ENCODE results near the gene CDK4.

CDK4 gene

DNA sequence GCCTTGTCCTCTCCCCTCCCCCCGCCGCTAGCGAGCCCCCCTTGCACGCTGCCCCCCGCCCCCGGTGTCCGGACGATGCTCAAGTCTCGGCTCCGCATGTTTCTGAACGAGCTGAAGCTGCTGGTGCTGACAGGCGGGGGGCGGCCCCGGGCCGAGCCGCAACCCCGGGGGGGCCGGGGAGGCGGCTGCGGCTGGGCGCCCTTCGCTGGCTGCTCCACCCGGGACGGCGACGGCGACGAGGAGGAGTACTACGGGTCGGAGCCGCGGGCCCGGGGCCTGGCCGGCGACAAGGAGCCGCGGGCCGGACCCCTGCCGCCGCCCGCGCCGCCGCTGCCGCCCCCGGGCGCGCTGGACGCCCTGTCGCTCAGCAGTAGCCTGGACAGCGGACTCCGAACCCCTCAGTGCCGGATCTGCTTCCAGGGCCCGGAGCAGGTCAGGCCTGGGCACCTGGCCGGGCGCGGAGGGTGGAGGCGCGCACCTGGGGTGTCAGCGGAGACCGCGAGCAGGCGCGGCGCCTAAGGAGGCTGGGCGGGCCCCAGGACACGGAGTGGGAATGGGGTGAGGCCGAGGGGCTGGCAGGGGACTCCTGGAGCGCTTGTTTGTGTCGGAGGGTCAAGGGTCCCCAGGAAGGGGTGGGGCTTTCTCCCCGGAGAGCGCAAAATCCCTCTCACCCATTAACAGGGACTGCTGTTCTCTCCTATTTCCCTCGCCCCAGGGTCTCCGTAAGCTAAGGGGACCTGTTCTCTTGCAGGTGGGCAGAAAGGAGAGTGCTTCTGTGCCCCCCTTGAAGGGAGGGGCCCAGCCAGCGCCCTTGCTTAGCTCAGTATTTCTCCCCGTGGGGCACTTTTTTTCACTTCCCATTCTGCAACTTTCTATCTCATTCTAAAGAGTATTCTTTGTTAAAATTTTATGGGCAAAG is 3.6 kb upstream of the CDK4 start:
- no peak for DNase-seq (ENCODE audit: low spot score)

DNA sequence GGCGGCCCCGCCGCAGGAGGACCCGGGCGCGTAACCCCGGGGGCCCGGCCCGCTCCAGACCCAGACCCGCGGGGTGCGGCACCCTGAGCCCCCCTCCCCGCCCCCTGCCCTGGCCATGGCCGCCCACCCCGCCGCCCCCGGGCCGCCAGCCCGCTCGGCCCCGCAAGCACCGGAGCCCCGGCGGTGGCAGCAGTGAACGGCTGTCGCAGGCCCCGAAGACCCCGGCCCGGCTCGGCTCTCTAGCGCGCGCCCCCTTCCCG is 3.0 kb upstream of the CDK4 start:
- DNase-seq (ENCODE audit: low spot score) = no peak

DNA sequence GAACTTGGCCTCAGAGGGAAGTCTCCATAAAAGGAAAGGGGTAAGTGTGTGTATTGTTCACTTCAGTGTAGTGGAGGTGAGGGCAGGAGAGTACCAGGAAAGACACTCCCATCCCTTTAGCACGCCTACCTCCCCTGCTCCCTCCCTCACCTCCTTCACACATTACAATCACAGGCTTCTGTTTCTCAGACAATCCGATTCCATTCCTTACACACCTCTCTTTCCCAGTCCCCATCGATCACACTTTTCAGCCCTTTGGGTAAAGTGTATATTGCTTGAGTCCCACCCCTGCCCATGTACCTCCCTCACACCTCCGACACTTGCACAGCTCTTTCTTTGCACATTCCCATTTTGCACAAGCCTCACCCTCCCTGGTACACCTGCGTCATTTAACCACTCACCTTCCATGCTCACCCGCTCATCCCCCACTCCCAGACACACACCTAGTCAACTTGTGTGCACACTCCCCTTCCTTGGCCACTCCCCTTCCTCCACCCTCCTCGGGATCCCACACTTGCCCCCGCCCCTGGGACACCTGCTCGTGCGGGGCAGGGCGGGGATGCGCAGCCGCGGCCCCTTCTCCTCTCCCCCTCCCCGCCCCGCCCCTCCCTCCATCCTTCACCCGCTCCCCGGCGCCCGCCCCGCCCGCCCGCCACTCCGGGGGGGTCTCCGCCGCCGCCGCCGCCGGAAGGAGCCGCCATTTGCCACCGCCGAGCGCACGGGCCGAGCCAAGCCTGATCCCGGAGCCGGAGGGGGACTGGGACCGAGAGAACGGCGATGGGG is 2.5 kb upstream of the CDK4 start, which contains the start of gene MARCHF9:
TSS of gene MARCHF9 (plus strand) at position 693 of the 783 bp plus-strand sequence. CDS start 426 bp downstream, outside the sequence.
- DNase-seq (ENCODE audit: low spot score) = peak; percentile 83

DNA sequence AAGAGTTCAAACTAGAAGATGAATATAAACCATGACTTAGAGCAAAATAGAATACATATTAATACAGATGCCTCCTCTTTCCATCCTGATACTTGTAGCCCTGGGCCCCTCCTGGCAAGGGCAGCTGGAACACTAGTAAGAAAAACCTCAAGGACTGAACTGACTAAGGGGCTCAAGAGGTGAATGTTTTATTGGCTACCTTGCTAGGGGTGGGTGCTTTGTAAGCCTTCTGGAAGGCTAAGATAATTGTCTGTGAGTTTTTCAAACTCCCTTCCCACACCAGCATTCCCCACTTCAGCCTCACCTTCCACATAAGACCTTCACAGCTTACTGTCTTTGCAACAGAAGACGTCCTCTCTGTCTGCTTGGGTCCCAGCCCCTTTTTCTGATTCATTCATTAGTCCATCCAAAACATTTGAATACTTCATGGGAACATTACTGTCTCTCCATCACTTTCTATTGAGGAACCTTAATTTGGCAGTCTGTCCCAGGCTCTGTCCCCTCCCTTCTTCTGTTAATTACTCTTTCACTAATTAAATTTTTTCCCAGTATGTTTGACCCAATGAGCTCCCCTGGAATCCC is 1.7 kb upstream of the CDK4 start:
- no peak for DNase-seq (ENCODE audit: low spot score)

DNA sequence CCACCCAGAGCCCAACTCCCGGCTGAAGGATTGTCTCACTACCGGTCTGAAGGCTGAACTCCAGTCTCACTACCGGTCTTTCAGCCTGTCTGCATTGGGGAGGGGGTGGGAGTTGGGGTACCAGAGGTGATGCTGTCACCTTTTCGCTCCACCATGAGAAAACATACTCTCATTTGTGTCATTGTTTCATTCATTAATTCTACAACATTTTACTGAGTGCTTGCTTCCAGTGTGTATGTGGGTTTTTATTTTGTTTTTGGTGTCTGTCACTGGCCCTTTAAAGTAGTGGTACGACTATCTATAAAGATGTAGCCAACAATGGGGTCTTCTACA is 524 bp upstream of the CDK4 start:
- no peak for DNase-seq (ENCODE audit: low spot score)

DNA sequence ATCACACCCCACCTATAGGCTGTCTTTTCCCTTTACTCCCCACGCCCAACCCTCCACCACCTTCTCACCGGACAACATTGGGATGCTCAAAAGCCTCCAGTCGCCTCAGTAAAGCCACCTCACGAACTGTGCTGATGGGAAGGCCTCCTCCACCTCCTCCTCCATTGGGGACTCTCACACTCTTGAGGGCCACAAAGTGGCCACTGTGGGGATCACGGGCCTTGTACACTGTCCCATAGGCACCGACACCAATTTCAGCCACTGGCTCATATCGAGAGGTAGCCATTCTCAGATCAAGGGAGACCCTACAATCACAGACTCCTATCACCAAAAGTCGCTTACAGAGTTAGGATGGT is 700 bp downstream of the CDK4 start:
- no peak for DNase-seq (ENCODE audit: low spot score)

DNA sequence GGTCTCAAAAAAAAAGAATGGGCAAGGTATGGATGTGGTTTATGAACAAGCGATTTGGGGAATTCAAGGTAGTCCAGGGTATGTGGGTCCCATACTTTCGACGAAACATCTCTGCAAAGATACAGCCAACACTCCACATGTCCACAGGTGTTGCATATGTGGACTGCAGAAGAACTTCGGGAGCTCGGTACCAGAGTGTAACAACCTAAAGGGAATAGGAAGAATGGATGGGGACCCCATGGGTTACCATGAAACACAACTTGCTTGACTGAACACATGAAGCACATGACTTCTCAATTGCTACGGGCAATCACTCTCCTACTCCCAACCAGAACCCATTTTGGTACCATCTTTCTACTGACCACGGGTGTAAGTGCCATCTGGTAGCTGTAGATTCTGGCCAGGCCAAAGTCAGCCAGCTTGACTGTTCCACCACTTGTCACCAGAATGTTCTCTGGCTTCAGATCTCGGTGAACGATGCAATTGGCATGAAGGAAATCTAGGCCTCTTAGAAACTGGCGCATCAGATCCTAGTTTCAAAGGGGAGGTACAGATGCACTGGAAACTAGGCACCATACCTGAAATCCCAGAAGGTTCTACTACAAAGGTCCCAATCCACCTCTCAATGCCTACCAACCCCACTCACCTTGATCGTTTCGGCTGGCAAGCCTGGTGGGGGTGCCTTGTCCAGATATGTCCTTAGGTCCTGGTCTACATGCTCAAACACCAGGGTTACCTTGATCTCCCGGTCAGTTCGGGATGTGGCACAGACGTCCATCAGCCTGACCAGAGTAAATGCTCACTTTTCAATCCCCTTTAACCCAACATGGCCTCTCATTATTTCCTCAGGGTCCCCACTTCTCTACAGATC is 1.3 kb downstream of the CDK4 start:
- no peak for DNase-seq (ENCODE audit: low spot score)

DNA sequence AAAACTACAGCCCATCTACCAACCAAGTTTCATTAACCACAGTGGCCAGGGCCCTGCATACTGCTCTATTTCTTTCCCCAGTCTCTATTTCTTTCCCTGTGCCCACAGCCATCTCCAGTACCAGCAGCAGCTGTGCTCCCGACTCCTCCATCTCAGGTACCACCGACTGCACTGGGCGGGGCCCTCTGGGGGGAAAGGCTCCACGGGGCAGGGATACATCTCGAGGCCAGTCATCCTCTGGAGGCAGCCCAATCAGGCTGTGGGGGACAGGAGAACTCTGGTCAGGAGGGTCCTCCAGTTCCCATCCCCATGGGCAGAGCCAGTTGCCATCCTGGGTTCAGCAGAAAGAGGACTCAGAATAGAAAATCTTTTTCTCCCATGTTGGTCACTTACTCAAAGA is 3.0 kb downstream of the CDK4 start:
- DNase-seq (ENCODE audit: low spot score) = no peak

DNA sequence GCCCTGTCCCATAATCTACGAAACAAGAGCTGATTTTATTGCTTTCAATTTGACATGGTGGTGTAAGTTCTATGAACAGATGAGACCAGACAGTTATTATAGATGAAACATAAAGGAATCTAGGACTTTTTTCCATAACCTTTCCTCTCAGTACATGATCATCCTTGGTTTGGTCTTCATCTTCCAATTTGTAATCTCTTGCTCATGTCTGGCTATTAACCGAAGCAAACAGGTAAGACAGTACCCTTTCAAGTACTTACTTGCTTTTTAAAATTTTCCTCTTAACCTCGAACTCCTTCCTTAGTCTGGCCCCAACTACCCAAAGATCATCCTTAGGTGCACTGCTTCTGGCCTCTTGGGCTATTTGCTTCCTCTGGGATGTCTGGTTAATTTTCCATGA is 6.1 kb downstream of the CDK4 start:
- no peak for DNase-seq (ENCODE audit: low spot score)

DNA sequence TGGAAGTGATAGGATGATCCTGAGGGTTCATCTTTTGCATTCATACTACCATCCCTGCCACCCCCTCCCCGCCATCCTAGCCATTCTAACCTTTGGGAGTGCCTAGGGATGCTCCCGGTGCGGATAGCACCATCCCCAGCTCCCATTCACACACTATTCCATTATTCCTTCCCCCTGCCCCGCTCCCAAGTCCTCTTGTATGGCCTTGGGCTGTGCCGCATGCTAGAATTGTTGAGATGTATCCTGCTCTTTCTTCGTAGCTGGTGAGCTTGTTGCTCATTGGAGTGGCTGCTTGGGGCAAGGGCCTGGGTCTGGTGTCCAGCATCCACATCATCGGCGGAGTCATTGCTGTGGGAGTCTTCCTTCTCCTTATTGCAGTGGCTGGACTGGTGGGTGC is 6.6 kb downstream of the CDK4 start:
- DNase-seq (ENCODE audit: low spot score) = no peak

DNA sequence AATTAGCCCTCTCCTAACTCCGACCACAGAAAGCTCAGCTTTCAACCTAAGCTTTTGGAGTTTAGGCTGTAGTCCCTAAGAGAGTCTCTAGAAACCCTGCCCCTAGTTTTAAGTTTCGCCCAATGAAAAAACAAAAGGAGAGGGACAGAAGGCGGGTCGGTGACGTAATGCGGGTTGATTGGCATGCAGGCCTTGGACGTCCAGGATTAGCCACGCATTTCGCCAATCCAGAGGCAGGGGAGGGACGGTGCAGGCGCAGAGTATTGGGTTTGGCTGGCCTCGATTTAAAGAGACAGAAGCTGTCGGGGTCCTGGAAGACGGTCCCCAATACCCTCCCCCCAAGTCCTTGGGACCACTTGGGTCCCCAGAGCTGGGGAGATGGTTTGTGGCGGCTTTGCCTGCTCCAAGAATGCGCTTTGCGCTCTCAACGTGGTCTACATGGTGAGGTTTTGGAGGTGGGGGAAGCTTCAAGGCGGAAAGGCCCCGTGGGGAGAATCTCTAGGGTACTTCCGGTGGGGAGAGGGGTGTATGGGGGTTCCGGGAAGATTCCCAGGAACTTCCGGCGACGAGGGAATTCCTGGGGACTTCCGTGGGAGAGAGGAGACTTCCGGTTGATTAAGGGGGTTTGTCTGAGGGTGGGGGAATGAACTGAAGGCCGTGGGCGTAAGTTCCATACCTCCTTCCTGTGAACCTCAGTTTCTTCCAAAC is 7.2 kb downstream of the CDK4 start, which contains the start of gene TSPAN31:
TSS of gene TSPAN31 (plus strand) at position 263 of the 708 bp plus-strand sequence. CDS start at position 379, 116 bp downstream.
- peak; percentile 99 for DNase-seq (ENCODE audit: low spot score)

DNA sequence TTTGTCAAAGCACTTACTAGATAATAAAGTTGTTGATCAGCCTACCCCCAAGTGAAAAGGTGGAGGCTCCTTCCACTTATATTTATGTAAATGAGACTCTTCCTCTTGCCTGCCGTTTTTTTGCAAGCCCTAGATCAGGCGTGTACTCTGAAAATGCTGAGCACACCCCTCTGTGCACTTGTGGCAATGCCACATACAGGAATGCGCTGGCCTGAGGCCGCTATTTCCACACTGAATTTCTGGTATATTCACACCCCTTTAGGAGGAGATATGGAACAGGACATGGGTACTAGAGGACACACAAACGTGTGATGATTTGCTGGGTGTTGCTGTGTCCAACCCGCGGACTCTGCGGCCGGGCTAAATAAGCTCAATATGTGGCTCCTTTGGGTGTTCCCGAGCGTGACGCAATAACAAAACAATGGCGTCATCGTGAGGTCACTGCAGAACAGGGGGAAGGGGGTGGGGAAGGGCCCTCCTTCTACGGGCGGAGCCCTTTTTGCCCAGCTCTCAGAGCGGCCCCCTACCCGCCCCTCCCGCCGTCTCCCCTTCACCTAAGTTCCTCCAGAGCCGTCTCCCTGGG is 7.8 kb downstream of the CDK4 start:
- DNase-seq (ENCODE audit: low spot score) = peak; percentile 72

DNA sequence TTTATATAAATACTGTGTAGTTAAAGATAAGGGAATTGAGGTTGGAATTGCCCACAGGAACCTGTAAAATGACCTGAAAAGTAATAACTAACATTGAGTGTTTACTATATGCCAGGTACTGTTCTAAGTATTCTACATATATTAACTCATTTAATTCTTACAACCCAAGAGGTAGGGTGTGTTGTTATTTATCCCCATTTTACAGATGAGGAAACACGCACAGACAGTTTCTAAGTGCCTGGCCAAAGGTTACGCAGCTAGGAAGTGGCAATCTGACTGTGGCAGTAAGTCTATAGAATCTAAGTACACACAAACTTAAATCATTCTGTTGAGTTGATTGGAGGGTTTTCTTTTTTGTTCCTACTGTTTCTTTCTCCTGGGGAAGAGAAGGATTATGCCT is 8.3 kb downstream of the CDK4 start:
- no peak for DNase-seq (ENCODE audit: low spot score)

DNA sequence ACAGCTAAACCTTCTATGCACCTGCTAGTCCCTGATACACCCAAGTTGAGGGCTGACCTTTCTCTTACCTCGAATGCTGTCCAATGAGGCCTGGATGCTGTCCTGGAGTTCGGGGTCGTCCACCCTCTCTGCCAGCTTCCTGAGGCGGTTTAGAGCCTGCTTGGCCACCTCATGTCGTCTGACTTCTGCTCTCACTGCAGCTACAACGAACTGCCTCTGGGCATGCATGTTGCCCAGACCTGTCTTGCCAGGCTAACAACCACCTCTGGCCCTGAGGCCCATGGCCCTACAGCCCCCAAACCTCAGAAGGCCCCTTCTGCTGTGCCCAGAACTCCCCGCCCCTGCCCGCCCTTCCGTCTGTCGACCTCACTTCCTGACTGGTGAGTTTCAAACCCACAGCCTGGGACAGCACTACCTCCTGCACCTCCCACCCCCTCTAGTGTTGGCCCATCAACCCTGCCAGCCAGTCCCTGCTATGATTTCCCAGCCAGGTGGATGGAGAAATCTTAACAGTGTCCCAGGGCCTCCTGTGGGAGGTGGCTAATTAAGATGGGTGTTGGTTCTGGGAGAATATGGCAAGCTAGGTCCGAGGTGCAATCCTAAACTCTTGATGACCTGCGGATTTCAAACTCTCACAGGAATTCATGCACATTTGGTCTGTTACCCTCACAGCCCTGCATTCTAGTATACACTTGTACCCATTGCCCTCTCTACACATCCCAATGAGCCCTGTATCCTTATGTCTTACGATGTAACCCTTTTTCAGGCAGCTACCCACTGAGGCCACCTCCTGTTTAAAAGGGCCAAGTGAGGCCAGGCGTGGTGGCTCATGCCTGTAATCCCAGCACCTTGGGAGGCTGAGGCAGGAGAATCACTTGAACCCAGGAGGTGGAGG is 10.0 kb downstream of the CDK4 start:
- DNase-seq (ENCODE audit: low spot score) = no peak

DNA sequence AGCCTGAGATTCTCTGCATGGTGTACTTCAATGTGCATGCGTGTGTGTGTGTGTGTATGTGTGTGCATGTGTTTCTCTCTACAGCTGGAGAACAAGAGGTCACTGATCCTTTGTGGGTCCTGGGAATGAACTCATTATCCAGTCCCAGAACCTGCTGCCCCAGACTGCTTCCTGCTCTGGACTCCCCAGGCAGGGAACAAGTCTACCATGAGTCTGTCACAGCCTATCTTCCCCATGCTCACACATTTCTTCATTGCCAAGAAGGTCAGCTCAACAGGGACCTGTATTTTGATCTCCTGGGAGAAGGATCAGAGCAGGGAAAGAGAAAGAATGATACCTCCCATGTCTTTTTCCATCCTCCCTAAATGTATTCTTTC is 10.7 kb downstream of the CDK4 start:
- no peak for DNase-seq (ENCODE audit: low spot score)

DNA sequence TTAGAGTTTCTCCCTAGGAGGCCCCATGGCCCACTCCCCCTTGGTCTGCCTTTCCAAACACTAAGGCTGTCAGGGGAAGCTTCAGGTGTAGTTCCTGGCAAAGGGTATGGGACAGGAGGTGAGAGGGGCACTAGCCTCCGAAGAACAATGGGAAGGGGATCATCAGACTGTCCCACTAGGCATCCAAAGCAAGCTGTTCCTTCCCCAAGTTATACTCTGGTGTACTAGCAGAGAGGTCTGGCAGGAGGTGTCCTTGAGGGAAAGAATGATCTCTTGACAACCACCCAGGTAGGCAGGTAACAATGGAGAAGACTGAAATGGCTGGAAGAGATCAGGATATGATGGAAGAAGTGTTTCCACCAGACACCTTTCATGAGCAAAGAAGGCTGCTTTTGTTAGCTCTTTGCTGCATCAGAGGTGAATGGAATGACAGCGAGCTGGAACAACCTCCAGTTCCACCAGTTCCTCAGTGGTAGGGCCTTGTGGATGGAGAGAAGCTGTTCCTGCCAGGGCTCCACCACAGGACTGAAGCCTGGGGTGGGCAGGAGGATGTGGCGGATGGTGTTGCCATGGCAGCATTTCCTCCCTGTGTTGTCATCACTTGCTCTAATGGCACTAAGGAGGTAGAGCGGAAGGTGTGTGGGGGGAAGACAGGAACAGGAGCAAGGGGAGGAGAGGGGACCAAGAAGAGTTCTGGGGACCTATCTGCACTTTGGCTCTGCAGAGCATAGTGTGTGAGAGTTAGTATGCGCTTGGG is 11.3 kb downstream of the CDK4 start:
- no peak for DNase-seq (ENCODE audit: low spot score)

DNA sequence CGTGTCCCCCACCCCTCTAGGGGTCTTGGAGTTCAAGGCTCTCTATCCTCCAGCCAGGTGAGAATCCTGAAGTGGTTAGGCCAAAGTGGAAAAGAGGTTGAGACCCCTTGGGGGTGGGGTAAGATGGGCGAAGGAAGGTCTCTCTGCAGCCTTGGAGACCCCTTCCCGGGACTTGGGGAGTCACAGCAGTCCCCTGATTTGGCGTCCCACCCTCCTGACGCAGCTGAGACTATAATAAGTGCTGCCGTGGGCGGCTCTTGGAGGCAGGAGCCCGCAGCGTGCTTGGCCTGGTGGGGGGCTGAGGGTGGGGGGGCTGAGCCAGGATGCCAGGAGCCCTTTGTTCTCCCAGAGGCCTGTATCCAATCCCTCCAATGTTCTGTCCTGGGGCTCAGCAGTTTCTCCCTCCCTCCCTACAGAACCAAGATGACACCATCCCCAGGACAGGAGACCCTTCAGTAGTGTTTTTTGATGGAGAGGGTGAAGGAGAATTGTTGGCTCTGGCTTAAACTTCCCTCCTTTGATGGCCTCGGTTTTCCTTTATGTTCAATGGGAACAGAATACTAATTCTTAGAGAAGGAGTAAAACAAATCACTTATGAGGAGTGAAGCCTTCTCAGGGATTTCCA is 12.1 kb downstream of the CDK4 start:
- no peak for DNase-seq (ENCODE audit: low spot score)

DNA sequence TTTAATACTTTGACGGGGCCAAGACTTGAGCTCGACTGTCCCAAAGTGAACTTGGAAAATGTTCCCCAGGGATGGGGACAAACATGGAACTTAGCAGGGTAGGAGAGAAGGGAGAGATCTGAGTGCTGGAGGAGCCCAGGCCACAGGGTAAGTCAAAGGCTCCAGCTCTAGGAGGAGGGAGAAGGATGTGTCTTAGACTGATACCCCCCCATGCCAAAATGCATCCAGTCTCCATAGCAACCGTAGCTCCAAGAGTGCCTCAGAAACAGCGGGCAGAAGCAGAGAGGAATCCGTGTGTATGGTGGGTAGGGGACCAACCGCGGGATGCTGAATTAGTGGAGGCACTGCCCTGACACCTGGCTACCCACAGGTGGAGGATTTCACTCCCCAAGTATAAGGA is 12.7 kb downstream of the CDK4 start:
- no peak for DNase-seq (ENCODE audit: low spot score)

DNA sequence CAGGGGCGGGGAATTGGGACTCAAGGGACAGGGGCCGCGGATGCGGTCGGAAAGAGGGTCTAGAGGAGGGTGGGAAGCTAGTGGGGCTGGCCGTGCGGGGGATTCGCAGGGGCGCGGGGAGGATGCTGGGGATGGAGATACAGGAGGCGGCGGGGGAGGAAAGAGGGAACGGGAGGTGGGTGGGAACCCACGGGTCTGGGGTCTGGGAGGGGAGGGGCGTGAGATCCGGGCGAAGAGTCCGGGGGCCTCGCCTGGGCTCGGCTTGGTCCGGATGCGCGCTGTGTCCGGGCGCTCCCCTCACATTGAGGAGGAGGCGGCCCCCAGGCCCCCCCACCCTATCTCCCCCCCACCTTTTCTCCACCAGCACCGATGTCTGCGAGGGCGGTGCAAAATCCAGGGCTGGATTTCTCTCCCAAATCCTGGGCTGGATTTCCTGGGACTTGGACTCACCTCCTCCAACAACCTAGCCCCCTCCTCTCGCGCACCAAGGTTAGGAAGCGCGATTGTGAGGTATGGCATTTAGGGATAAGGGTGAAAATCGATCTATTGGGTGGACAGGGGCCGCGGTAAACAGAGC is 13.4 kb downstream of the CDK4 start, which contains the start of gene AGAP2:
TSS of gene AGAP2 (minus strand) at position 82 of the 577 bp plus-strand sequence. CDS start 496 bp downstream, outside the sequence.
- DNase-seq (ENCODE audit: low spot score) = no peak
